Glutamatergic neuron (in vitro differentiated cells): Measurements from ENCODE around the gene NTHL1. TPM values are rescaled to one million over a fixed set of nuclear protein-coding genes. Genes with fewer than 3 reads are reported as not detected.

ENCODE experiments used
- DNase-seq: peaks from one replicate; pipeline ENCODE4 v3.0.0; 2022
- H3K27ac Mint-ChIP-seq: one replicate; pipeline ENCODE4 v1.8.0; 2020; ENCODE audit warnings: mild to moderate bottlenecking, mixed read lengths, inconsistent platforms; ENCODE audit not compliant: unreplicated experiment
- H3K27me3 Mint-ChIP-seq: one replicate; pipeline ENCODE4 v1.8.0; 2020; ENCODE audit warnings: mild to moderate bottlenecking, moderate library complexity, mixed read lengths, inconsistent platforms; ENCODE audit not compliant: unreplicated experiment
- H3K36me3 Mint-ChIP-seq: one replicate; pipeline ENCODE4 v1.8.0; 2020; ENCODE audit warnings: mild to moderate bottlenecking, mixed read lengths, inconsistent platforms; ENCODE audit not compliant: unreplicated experiment
- H3K4me1 Mint-ChIP-seq: one replicate; pipeline ENCODE4 v1.8.0; 2020; ENCODE audit warnings: mild to moderate bottlenecking, low read depth, mixed read lengths, inconsistent platforms; ENCODE audit not compliant: unreplicated experiment
- H3K4me3 Mint-ChIP-seq: one replicate; pipeline ENCODE4 v1.8.0; 2020; ENCODE audit warnings: mild to moderate bottlenecking, mixed read lengths, inconsistent platforms; ENCODE audit not compliant: unreplicated experiment
- H3K9me3 Mint-ChIP-seq: one replicate; pipeline ENCODE4 v1.8.0; 2020; ENCODE audit warnings: mild to moderate bottlenecking, moderate library complexity, mixed read lengths, inconsistent platforms; ENCODE audit not compliant: unreplicated experiment
- total RNA-seq: library from RNA; stranded (reverse); fragmentation: NEBNext Ultra II Directional; extraction: Animal tissue kit (Norgen Biotek cat#: 25700); gene quantifications from one replicate; pipeline ENCODE4 v1.2.1, GENCODE V29; 2021; ENCODE audit not compliant: unreplicated experiment
- TF ChIP-seq, protein P1 (sequence below): fragments of 200-600 bp; sonication (generic); IDR thresholded peaks from one replicate; pipeline ENCODE4 v1.5.0; 2021; ENCODE audit not compliant: partially characterized antibody, unreplicated experiment

NTHL1 gene
- total RNA-seq, 1 donor from 2014 or later: 194 TPM

DNA sequence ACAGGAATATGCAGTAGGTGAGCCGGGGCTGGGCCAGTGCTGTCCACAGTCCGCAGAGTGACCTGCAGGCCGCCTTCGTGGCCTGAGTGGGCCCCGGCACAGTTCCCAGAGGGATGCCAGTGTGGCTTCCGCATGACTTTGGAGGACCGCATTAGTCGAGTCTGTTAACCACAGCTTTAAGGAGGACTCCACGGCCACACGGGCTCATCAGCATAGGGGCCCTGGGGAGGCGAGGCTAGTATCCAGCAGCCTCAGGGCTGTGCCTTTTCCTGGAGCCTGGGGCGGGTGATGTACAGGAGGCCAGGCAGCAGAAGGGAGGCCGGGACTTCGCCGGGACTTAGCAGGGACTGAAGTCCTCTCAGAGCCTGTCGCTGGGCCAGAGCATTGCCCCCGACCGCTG lies 13.4 kb upstream of the NTHL1 start:
- no peak for DNase-seq
- H3K36me3 Mint-ChIP-seq: peaks cover 2% of the 10 kb centered on the region
- H3K4me3 Mint-ChIP-seq: no peak overlapping the region
- peaks cover 3% of the 10 kb centered on the region for H3K4me1 Mint-ChIP-seq
- H3K27ac Mint-ChIP-seq: no peak overlapping the region
- H3K27me3 Mint-ChIP-seq: peaks cover 7% of the 10 kb centered on the region
- H3K9me3 Mint-ChIP-seq: peaks cover 13% of the 10 kb centered on the region
- TF ChIP-seq, protein P1, sequence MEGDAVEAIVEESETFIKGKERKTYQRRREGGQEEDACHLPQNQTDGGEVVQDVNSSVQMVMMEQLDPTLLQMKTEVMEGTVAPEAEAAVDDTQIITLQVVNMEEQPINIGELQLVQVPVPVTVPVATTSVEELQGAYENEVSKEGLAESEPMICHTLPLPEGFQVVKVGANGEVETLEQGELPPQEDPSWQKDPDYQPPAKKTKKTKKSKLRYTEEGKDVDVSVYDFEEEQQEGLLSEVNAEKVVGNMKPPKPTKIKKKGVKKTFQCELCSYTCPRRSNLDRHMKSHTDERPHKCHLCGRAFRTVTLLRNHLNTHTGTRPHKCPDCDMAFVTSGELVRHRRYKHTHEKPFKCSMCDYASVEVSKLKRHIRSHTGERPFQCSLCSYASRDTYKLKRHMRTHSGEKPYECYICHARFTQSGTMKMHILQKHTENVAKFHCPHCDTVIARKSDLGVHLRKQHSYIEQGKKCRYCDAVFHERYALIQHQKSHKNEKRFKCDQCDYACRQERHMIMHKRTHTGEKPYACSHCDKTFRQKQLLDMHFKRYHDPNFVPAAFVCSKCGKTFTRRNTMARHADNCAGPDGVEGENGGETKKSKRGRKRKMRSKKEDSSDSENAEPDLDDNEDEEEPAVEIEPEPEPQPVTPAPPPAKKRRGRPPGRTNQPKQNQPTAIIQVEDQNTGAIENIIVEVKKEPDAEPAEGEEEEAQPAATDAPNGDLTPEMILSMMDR: no peak

DNA sequence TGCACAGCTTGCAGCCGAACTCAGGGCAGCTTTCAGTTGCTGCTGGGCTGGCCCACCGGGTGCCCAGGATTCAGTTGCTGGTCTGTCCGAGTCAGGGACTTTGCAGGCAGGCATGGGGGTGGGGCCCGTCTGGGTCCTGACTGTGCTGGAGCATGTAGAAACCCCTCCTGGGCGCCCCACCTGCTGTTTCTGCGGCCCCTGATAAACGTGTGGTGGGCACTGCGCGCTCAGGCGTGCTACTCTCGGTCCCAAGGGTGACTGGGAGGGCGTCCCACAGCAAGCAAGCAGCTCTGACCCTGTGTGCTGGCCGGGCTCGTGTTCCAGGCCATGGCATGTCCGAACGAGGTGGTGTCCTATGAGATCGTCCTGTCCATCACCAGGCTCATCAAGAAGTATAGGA lies 12.7 kb upstream of the NTHL1 start:
- peaks cover 3% of the 10 kb centered on the region for H3K4me1 Mint-ChIP-seq
- TF ChIP-seq, protein P1: no peak
- peak overlapping the region; percentile 38 for H3K4me3 Mint-ChIP-seq
- no peaks in the 10 kb centered on the region for H3K36me3 Mint-ChIP-seq
- peaks cover 7% of the 10 kb centered on the region for H3K27me3 Mint-ChIP-seq
- DNase-seq: no peak
- peaks cover 13% of the 10 kb centered on the region for H3K9me3 Mint-ChIP-seq
- no peak overlapping the region for H3K27ac Mint-ChIP-seq

DNA sequence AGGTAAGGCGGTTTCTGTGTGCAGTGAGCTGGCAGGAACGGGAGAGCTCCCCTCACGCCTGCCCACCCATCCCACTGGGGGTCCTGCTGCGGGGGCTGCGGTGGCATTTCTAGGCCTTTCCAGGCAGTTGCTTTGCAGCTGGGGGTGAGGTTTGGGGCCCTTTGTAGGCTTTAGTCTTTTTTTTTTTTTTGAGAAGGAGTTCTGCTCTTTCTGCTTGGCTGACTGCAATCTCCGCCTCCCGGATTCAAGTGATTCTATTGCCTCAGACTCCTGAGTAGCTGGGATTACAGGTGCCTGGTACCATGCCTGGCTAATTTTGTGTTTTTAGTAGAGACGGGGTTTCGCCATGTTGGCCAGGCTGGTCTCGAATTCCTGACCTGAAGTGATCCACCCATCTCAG lies 11.2 kb upstream of the NTHL1 start:
- no peak overlapping the region for H3K27ac Mint-ChIP-seq
- no peak for DNase-seq
- H3K9me3 Mint-ChIP-seq: peaks cover 15% of the 10 kb centered on the region
- H3K36me3 Mint-ChIP-seq: no peaks in the 10 kb centered on the region
- TF ChIP-seq, protein P1: no peak
- H3K4me1 Mint-ChIP-seq: peaks cover 3% of the 10 kb centered on the region
- peak overlapping the region; percentile 38 for H3K4me3 Mint-ChIP-seq
- H3K27me3 Mint-ChIP-seq: peaks cover 7% of the 10 kb centered on the region

DNA sequence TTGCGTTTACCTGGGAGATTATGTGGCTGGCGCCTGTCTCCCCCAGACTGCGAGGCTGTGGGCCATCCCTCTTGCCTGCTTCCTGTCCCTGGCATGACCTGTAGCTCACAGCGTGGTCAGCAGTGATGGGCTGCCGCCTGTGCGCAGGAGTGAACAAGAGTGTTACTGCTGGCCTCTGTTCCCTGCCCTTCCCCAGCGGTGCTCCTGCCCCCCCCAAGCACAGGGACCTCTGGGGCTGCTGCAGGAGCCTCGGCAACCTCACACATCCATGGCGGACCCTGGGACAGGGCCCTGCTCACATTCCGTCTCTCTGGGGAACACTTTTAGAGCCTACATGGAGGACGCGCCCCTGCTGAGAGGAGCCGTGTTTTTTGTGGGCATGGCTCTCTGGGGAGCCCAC lies 10.8 kb upstream of the NTHL1 start:
- peak overlapping the region; percentile 38 for H3K4me3 Mint-ChIP-seq
- H3K27ac Mint-ChIP-seq: no peak overlapping the region
- DNase-seq: no peak
- peaks cover 10% of the 10 kb centered on the region for H3K9me3 Mint-ChIP-seq
- peaks cover 7% of the 10 kb centered on the region for H3K27me3 Mint-ChIP-seq
- H3K4me1 Mint-ChIP-seq: peaks cover 3% of the 10 kb centered on the region
- TF ChIP-seq, protein P1: no peak
- H3K36me3 Mint-ChIP-seq: no peaks in the 10 kb centered on the region

DNA sequence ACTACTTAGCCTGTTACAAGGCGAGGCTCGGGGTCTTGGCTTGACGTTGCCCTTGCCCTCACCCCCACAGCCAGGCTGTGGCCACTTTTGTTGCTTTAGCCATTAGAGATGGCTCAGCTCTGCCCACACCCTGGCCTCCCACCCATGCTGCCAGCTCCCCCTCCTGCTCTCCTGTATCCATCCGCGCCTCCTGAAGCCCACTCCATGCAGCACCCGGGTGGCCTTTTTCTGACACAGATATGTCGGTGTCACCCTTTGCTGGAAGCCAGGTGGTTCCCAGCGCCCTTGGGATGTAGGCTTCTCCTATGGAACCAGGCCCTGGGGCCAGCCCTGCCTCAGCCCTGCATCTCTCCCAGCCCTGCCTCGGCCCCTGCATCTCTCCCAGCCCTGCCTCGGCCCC lies 9.8 kb upstream of the NTHL1 start:
- peaks cover 3% of the 10 kb centered on the region for H3K4me1 Mint-ChIP-seq
- TF ChIP-seq, protein P1: no peak
- peaks cover 11% of the 10 kb centered on the region for H3K9me3 Mint-ChIP-seq
- H3K27me3 Mint-ChIP-seq: peaks cover 7% of the 10 kb centered on the region
- peak overlapping the region; percentile 4 for H3K4me3 Mint-ChIP-seq
- H3K27ac Mint-ChIP-seq: no peak overlapping the region
- no peaks in the 10 kb centered on the region for H3K36me3 Mint-ChIP-seq
- no peak for DNase-seq
